ENCODE data around the gene RMDN3.

DNA sequence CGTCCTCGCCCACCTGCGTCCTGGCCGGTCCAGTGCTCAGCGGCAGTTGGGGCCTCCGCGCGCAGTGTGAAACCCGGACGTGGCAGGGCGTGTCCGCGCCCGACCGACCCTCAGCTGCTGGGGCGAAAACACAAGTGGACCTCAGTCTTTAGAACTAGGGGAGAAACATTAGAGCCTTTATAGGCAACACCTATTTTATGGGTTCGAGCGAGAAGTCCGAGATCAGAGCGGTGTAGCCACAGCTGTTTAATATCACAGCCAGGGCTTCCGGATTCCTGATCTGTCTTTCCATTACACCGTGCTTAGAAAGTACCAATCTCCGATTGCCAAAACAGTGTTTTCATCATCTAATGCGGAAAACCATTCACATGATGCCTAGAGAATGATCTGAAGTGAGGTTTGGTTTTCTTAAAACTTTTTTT is 59.6 kb downstream of the RMDN3 start:
- TF ChIP-seq, protein P1, sequence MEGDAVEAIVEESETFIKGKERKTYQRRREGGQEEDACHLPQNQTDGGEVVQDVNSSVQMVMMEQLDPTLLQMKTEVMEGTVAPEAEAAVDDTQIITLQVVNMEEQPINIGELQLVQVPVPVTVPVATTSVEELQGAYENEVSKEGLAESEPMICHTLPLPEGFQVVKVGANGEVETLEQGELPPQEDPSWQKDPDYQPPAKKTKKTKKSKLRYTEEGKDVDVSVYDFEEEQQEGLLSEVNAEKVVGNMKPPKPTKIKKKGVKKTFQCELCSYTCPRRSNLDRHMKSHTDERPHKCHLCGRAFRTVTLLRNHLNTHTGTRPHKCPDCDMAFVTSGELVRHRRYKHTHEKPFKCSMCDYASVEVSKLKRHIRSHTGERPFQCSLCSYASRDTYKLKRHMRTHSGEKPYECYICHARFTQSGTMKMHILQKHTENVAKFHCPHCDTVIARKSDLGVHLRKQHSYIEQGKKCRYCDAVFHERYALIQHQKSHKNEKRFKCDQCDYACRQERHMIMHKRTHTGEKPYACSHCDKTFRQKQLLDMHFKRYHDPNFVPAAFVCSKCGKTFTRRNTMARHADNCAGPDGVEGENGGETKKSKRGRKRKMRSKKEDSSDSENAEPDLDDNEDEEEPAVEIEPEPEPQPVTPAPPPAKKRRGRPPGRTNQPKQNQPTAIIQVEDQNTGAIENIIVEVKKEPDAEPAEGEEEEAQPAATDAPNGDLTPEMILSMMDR (IDR thresholded peaks at IDR 0.05) = no peak
- TF ChIP-seq POLR2A (IDR thresholded peaks at IDR 0.05; ENCODE audit: low read length) (no peak), PHF8 (IDR thresholded peaks at IDR 0.05; ENCODE audit: borderline replicate concordance, low read depth) (no peak), RFX5 (IDR thresholded peaks at IDR 0.05) (no peak), MYC (IDR thresholded peaks at IDR 0.05; ENCODE audit: borderline replicate concordance, low read length) (no peak), EHMT2 (IDR thresholded peaks at IDR 0.05; ENCODE audit: low read depth) (no peak), POLR2AphosphoS2 (conservative IDR thresholded peaks at IDR 0.05; ENCODE audit: low read length) (no peak), SMC3 (IDR thresholded peaks at IDR 0.05) (no peak), RNF2 (IDR thresholded peaks at IDR 0.05; ENCODE audit: borderline replicate concordance, low read depth) (no peak), ZFP36 (IDR thresholded peaks at IDR 0.05; ENCODE audit: borderline replicate concordance, partially characterized antibody) (no peak), BHLHE40 (IDR thresholded peaks at IDR 0.05; ENCODE audit: low read depth, low read length) (no peak), RAD21 (conservative IDR thresholded peaks at IDR 0.05 in 1 of 2, IDR thresholded peaks at IDR 0.05 in 1 of 2) (no peak)
- TF ChIP-seq, protein P2, sequence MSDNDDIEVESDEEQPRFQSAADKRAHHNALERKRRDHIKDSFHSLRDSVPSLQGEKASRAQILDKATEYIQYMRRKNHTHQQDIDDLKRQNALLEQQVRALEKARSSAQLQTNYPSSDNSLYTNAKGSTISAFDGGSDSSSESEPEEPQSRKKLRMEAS (IDR thresholded peaks at IDR 0.05) = no peak
- TF ChIP-seq, protein P3, sequence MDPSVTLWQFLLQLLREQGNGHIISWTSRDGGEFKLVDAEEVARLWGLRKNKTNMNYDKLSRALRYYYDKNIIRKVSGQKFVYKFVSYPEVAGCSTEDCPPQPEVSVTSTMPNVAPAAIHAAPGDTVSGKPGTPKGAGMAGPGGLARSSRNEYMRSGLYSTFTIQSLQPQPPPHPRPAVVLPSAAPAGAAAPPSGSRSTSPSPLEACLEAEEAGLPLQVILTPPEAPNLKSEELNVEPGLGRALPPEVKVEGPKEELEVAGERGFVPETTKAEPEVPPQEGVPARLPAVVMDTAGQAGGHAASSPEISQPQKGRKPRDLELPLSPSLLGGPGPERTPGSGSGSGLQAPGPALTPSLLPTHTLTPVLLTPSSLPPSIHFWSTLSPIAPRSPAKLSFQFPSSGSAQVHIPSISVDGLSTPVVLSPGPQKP (IDR thresholded peaks at IDR 0.05; ENCODE audit: low read depth, low read length) = no peak
